Astrocyte of the hippocampus (primary cell): Measurements from ENCODE around the gene OR7D2.
"Not testable (repeated sequence)": the region's sequence is repeated elsewhere in the genome, so short reads cannot be mapped to it uniquely, and the experiment has no call there.

Experiments used
- DNase-seq: peaks from one replicate; pipeline ENCODE4 v3.0.0; 2011; ENCODE audit warnings: low read depth, low spot score

OR7D2 gene

GRCh38 chr19:9178901-9179300 is at the start of gene OR7D2:
OR7D2 (plus strand) TSS chr19:9178979; CDS start chr19:9185782, 6,803 bp downstream.
- no peak for DNase-seq

GRCh38 chr19:9130965-9131364 is 47.8 kb upstream of the OR7D2 start:
- no peak for DNase-seq

- DNase-seq, result no peak
These were observed 46.4 kb upstream of the OR7D2 start for GRCh38 chr19:9132422-9132821.

GRCh38 chr19:9139609-9140158 is 39.1 kb upstream of the OR7D2 start:
- DNase-seq, result peak; percentile 2

GRCh38 chr19:9140159-9140874 is 38.5 kb upstream of the OR7D2 start, which contains the start of gene ZNF317:
ZNF317 (plus strand) TSS chr19:9140397; CDS start chr19:9156017, 15,620 bp downstream.
- DNase-seq, result peak; percentile 96

- DNase-seq, result no peak
These were observed 33.9 kb upstream of the OR7D2 start for GRCh38 chr19:9144920-9145319.

GRCh38 chr19:9146882-9147281 is 31.9 kb upstream of the OR7D2 start:
- DNase-seq, result no peak

- no peak for DNase-seq
These were observed 30.1 kb upstream of the OR7D2 start for GRCh38 chr19:9148697-9149096.

- DNase-seq, result no peak
These were observed 28.8 kb upstream of the OR7D2 start for GRCh38 chr19:9149997-9150396.

- DNase-seq, result no peak
These were observed 28.1 kb upstream of the OR7D2 start for GRCh38 chr19:9150650-9151049.

- DNase-seq, result no peak
These were observed 27.4 kb upstream of the OR7D2 start for GRCh38 chr19:9151367-9151766.

- DNase-seq, result no peak
These were observed 23.2 kb upstream of the OR7D2 start for GRCh38 chr19:9155591-9155990.

GRCh38 chr19:9156304-9156703 is 22.5 kb upstream of the OR7D2 start:
- no peak for DNase-seq

- DNase-seq, result no peak
These were observed 18.9 kb upstream of the OR7D2 start for GRCh38 chr19:9159891-9160290.

- DNase-seq, result no peak
These were observed 17.4 kb upstream of the OR7D2 start for GRCh38 chr19:9161427-9161826.

GRCh38 chr19:9165261-9165660 is 13.5 kb upstream of the OR7D2 start:
- DNase-seq, result no peak

- no peak for DNase-seq
These were observed 11.9 kb upstream of the OR7D2 start for GRCh38 chr19:9166846-9167245.

GRCh38 chr19:9171393-9171991 is 7.3 kb upstream of the OR7D2 start:
- DNase-seq, result peak; percentile 4

GRCh38 chr19:9175326-9175725 is 3.5 kb upstream of the OR7D2 start:
- no peak for DNase-seq

GRCh38 chr19:9183000-9183399 is 4.2 kb downstream of the OR7D2 start:
- DNase-seq, result no peak

- DNase-seq, result no peak
These were observed 8.4 kb downstream of the OR7D2 start for GRCh38 chr19:9187191-9187590.

- no peak for DNase-seq
These were observed 10.8 kb downstream of the OR7D2 start for GRCh38 chr19:9189535-9189934.

- not testable (repeated sequence) for DNase-seq
These were observed 19.3 kb downstream of the OR7D2 start for GRCh38 chr19:9198044-9198443.
